Omental fat pad (tissue), 4 donors: Measurements from ENCODE around the gene PCDHA8. TPM values are rescaled to one million over a fixed set of nuclear protein-coding genes. Genes with fewer than 3 reads are reported as not detected.

Experiments
- ATAC-seq: fragments of 150-250 bp; one replicate; pipeline ENCODE4 v1.9.1; 2016; ENCODE audit warnings: mild to moderate bottlenecking, moderate library complexity; ENCODE audit not compliant: low FRiP score
- DNase-seq: peaks from one replicate; pipeline ENCODE4 v3.0.0-alpha.2; 2019; ENCODE audit warnings: low spot score
- CTCF ChIP-seq, 3 donors: fragments of 450-650 bp; IDR thresholded peaks; one replicate each; pipeline ENCODE4 v1.5.1; 2016 to 2017; ENCODE audit warnings: antibody characterized with exemption in 3 of 3, mild to moderate bottlenecking in 3 of 3, moderate library complexity in 2 of 3
- total RNA-seq, 4 donors: library from RNA; depleted of rRNA; stranded (reverse); fragments of >200 nt; gene quantifications; one replicate each; pipeline ENCODE4 v1.1.0, GENCODE V29; 2016

Gene PCDHA8
- total RNA-seq, 4 donors from 2014 or later = 0.13 to 0.79 (median 0.35) TPM

GRCh38 chr5:140857987-140858240 is 16.9 kb downstream of the PCDHA8 start:
- ATAC-seq = no peak
- DNase-seq = no peak
- TF ChIP-seq CTCF (IDR thresholded peaks at IDR 0.05) = no peak

DNA sequence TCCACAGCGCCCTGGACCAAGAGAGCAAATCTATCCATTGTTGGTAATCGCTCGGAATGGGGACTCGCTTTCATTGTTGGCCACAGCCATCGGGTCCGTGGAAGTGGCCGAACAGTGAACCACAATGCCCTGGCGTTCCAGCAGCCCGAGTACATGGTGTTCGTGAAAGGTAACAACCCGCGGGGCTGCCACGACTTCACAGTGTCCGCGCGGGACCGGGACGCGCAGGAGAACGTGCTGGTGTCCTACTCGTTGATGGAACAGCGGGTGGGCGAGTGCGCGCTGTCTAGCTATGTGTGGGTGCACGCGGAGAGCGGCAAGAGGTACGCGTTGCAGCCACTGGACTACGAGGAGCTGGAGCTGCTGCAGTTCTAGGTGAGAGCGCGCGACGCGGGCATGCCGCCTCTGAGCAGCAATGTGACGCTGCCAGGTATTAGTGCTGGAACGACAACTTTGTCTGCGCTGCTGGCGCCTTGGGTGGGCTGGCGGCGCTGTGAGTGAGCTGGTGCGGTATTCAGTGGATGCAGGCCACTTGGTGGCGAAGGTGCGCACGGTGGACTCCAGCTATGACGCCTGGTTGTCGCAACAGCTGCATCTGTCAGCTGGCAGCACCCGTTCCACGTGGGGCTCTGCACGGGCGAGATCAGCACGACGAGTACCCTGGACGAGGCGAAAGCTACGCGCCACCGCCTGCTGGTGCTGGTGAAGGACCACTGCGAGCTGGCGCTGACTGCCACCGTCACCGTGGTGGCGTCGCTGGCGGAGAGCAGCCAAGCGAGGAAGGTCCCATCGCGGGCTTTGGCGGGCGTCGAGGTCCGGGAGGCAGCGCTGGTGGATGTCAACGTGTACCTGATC is 21.7 kb downstream of the PCDHA8 start:
- ATAC-seq = no peak
- TF ChIP-seq CTCF (IDR thresholded peaks at IDR 0.05) = no peak

DNA sequence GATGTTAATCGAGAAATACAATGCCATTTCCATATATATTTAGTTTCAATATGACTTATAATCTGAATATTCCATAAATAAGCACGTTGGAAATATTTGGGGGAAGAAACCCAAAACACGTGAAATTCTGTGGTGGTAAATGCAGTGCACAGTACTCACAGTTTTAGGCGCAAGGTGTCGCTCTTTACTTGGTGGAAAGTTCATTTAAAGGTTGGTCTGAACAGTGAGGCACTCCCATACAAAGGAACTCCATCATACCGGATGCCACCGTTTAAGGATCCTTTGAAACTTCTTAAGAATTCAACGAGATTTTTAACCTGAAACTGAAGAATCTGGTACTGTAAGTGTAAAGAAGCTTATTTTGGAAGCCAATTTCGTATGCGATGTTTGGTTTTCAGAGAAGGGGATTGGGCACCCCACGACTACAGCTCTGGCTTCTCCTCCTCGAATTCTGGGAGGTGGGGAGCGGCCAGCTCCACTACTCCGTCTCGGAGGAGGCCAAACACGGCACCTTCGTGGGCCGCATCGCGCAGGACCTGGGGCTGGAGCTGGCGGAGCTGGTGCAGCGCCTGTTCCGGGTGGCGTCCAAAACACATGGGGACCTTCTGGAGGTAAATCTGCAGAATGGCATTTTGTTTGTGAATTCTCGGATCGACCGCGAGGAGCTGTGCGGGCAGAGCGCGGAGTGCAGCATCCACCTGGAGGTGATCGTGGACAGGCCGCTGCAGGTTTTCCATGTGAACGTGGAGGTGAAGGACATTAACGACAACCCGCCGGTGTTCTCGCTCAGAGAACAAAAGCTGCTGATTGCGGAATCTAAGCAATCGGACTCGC is 28.0 kb downstream of the PCDHA8 start, which contains the start of gene PCDHA11:
Gene PCDHA11, plus strand, starts transcription at position 237 of the 834 bp plus-strand sequence. Its CDS starts 147 bp downstream, at position 384.
- no peak for TF ChIP-seq CTCF (IDR thresholded peaks at IDR 0.05)
- ATAC-seq = no peak
- DNase-seq = no peak

More for the DNA sequence above, 21.7 kb downstream of the PCDHA8 start:
- no peak for DNase-seq

GRCh38 chr5:140869555-140869886 is 28.5 kb downstream of the PCDHA8 start:
- DNase-seq (no peak), ATAC-seq (no peak)
- no peak for TF ChIP-seq CTCF (IDR thresholded peaks at IDR 0.05)

GRCh38 chr5:140870221-140871201 is 29.5 kb downstream of the PCDHA8 start:
- no peak for DNase-seq
- ATAC-seq = no peak
- TF ChIP-seq CTCF (IDR thresholded peaks at IDR 0.05) = no peak
